ENCODE data around the gene MEF2C.
"Not testable (repeated sequence)": the region's sequence is repeated elsewhere in the genome, so short reads cannot be mapped to it uniquely, and the experiment has no call there.

The MEF2C gene

DNA sequence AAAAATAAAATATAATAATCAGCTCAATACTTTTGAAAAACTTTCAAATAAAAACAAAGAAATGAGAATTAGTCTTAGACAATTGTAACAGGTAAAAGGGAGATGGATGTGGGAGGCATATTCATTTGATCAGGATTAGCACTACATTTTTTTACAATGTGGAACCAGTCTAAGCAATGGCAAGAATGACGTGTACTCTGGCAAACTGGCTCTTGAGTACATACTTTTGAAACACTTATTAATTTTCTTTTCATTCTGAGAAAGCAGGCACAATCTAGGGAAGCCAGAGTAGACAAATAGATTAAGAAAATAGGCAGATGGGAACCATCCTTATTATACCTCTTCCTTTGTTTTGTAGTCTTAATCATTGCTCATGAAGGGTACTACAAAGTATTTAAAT is 79.7 kb downstream of the MEF2C start:
- DNase-seq (no peak), ATAC-seq (no peak)

DNA sequence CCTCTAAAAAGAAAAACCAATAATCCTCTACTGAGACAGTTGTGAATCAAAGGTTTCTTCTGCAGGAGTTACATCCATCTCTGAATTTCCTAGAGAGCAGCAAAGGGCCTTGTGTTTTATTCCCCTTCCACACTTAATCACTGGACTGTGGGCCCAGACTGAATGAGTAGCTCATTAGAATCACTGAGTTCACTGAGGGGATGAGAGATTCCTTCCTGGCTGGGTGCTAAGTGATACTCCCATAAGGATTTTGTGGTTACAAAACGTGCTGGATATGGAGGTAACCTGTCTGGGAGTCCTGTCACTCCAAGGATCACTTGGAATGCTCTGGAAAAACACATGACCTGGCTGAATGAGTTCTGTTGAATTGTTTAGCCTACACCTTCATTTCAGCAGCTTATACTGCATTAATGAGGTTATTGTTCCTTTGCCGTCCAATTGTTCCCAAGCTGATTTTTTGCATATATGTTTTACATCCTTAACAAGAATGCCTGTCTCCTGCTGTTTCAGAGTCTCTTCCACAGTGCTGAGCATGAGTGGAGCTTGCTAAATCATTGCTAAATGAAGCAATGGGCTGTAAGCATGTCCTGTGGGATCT is 82.9 kb downstream of the MEF2C start:
- ATAC-seq (no peak), DNase-seq (no peak)

- ATAC-seq, DNase-seq: not testable (repeated sequence)
Measured at GRCh38 chr5:88798933-88799332, 84.1 kb downstream of the MEF2C start.

DNA sequence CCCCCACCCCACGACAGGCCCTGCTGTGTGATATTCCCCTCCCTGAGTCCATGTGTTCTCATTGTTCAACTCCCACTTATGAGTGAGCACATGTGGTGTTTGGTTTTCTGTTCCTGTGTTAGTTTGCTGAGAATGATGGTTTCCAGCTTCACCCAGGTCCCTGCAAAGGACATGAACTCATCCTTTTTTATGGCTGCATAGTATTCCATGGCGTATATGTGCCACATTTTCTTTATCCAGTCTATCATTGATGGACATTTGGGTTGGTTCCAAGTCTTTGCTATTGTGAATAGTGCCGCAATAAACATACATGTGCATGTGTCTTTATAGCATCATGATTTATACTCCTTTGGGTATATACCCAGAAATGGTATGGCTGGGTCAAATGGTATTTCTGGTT is 89.2 kb downstream of the MEF2C start:
- DNase-seq, result not testable (repeated sequence)

GRCh38 chr5:88792144-88792840 is 90.7 kb downstream of the MEF2C start:
- ATAC-seq, result no peak
- DNase-seq, result no peak

More for the DNA sequence above, 89.2 kb downstream of the MEF2C start:
- not testable (repeated sequence) for ATAC-seq

DNA sequence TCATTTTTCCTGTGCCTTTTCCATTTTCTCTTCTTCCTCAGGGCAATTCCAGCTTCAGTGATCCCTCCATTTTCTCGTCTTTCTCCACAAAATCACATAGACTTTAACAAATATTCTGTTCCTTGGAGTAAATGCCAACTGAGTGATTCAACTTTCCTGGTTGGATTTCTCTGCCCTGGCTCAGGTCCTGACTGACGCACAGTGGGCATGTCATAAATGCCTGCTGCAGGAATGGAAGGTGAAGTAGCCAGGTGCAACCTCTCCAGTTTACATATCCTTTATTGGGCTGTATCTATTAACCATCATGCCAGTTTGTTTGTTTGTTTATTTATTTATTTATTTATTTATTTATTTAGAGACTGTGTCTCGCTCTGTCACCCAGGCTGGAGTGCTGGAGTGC is 95.1 kb downstream of the MEF2C start:
- DNase-seq, result no peak
- no peak for ATAC-seq

- no peak for ATAC-seq
- DNase-seq, result no peak
Measured at GRCh38 chr5:88786789-88787188, 96.2 kb downstream of the MEF2C start.

- ATAC-seq (peak; percentile 87), DNase-seq (peak; percentile 20)
Measured at GRCh38 chr5:88785746-88786565, 97.0 kb downstream of the MEF2C start.

- ATAC-seq (no peak), DNase-seq (no peak)
Measured at GRCh38 chr5:88782571-88782970, 100.4 kb downstream of the MEF2C start.

DNA sequence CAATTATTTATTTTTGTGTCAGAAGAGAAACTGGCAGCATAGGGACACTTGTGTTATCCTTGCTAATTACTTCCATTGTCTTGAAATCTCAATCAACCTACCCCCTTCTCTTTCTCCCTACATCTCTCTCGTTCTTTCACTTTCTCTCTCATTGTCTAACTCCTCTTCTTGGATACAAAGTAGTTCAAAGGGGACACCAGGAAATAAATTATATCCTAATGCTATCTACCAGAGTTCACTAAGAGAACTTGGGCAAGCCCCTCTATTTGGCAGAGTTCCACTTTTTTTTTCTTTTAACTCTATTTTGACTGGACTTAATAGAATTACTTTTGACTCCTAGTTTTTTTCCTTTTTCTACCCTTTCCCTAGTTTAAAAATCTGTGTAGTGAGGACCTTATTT is 102.2 kb downstream of the MEF2C start:
- DNase-seq (no peak), ATAC-seq (no peak)

DNA sequence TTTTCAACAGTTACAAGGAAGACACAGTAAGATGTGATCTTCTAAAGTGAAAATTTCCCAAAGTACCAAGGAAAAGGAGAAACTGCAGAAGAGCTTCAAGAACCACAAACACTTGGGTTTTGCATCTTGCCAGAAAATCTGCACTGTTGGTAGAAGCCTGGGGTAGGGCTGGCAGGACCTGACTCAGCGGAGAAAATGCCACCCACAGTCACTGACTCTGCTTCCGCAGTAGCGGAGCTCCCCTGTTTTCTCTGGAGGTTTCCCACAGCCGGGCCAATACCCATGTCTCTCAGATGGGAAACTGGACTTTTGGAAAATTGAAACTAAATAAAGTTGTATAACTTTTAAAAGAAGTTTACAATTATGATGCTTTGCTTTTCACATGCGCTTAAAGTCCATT is 104.2 kb downstream of the MEF2C start:
- ATAC-seq (no peak), DNase-seq (no peak)

DNA sequence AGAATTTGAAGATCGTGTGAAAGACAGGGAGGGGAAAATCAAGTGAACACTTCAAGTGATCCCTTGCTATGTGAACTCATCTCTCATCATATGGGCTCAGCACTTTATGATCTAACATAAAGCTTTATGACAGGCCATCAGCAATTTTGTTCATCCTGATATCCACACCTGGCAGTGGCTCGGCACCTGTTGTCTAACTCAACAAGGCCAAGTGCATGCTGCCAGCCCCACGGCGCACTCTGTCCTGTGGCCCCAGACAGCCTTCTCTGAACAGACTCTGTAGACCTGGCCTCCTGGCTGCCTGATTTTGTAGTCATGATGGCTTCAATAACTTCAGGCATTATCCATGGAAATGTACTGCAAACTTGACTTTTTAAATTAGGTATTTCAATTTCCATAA is 106.3 kb downstream of the MEF2C start:
- no peak for DNase-seq
- no peak for ATAC-seq

DNA sequence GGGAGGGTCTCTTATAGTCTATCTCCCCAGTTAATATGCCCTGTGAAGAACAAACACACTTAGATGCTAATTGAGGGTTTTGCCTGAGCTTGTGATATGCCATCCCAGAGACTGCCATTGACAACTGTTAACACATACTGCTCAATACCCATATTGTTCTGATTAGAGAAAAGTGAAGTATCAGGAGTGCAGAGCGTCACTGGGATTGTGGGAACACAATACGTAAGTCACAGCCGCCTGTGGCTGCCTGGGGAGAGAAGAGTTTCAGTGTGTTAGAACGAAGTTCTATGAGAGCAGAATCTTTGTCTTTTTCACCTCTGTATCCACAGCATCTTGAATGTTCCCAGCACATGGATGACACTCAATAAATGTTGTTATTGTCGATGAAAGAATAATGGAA is 110.2 kb downstream of the MEF2C start:
- ATAC-seq (no peak), DNase-seq (no peak)

- ATAC-seq (no peak), DNase-seq (no peak)
Measured at GRCh38 chr5:88772047-88772446, 110.9 kb downstream of the MEF2C start.

GRCh38 chr5:88770276-88771257 is 112.4 kb downstream of the MEF2C start:
- ATAC-seq, result no peak

DNA sequence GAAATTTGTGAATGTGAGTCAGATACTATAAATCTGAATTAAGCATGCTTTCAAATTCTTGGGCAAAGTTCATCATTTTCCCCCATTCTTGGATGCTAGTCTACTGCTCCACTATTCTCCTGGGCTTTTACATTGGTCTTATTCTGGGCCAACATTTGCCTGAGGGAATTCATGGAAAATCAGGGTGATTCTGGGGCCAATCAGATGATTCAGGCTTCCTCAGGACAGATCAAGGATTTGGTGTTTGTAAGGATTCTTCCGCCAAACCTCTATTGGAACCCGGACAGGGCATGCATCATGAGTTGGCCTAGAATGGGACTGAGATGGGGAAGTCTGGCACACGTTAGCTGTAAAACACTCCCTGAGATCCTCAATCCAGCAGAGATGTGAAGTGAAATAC is 113.8 kb downstream of the MEF2C start:
- ATAC-seq (no peak), DNase-seq (no peak)

More at GRCh38 chr5:88770276-88771257, 112.4 kb downstream of the MEF2C start:
- DNase-seq, result no peak

DNA sequence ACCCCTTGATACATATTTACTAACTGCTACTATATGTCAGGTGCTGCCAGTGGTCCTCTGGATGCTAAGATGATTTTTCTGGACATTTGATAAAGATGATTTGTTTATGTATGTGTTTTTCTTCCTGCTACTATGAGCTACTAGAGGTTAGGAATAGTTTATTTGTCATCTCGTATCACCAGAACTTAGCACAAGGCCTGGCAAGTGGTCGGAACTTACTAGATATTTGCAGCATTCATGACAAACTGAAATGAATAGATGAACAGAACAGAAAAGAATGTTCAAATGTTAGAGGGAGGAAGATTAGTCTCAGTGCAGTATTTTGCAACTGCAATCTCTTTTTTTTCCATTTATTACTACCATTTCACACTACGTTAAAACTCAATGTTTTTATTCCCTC is 114.6 kb downstream of the MEF2C start:
- ATAC-seq, result no peak
- DNase-seq, result no peak

- DNase-seq (no peak), ATAC-seq (no peak)
Measured at GRCh38 chr5:88765798-88766197, 117.2 kb downstream of the MEF2C start.

GRCh38 chr5:88765171-88765570 is 117.8 kb downstream of the MEF2C start:
- ATAC-seq (no peak), DNase-seq (no peak)

DNA sequence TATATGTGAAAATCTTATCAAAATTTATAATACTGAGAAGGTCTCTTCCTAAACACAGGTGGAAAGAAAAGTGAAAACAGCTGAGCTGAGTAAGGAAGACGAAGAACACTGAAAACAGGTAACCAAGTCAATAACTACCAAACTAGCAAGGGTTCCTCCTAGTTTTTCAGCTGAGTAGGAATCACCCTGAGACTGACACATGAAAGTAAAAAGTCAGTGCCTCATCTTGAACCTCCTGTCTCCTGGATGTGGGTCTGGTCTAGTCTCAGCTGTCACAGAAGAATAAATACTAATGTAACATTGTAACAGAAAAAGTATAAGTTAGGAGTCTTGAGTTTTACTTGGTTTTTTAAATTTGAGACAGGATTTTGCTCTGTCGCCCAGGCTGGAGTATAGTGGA is 121.0 kb downstream of the MEF2C start:
- ATAC-seq, result no peak
- no peak for DNase-seq

- no peak for DNase-seq
- ATAC-seq, result no peak
Measured at GRCh38 chr5:88761269-88761850, 121.6 kb downstream of the MEF2C start.

DNA sequence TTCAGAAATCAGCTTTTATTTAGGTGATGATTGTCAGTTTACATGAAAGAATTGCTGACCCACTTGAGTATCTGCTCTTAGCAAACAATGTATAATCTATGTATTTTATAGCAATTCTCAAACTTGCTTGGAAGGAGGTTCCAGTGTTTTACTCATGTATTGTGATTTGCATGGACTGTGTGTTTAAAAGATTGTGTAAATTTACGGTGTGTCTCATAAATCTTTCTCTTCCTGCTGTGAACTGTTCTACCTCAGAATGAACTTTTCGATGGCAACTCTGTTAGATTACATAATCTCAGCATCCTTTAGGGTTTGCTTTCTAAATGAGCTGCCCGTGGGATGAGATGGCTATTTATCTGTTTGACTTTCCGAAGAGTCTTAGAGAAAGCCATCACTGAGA is 122.5 kb downstream of the MEF2C start:
- DNase-seq, result no peak
- no peak for ATAC-seq
